Caco-2 (cell line): ENCODE data around the gene AHDC1. TPM values are rescaled to one million over a fixed set of nuclear protein-coding genes. Genes with fewer than 3 reads are reported as not detected.
"Not testable (repeated sequence)": the region's sequence is repeated elsewhere in the genome, so short reads cannot be mapped to it uniquely, and the experiment has no call there.

Experiments used
- BruUV-seq: library from RNA; stranded (reverse); fragments of 400-500 nt; replicated peaks from 2 replicates; lab custom pipeline; 2021; lab: Mats Ljungman, UMichigan
- CTCF ChIA-PET: fragments of 300-600 bp; sonication (Branson Sonifier 250); formaldehyde crosslinking; loops from one replicate; lab custom pipeline; 2022; ENCODE audit warnings: antibody characterized with exemption; lab: Charles Lee
- POLR2A ChIA-PET: fragments of 300-600 bp; sonication (Branson Sonifier 250); formaldehyde crosslinking; loops from one replicate; lab custom pipeline; 2022; ENCODE audit warnings: antibody characterized with exemption; lab: Charles Lee
- DNase-seq, 2 experiments: peaks; one replicate each; pipeline versions ENCODE4 v3.0.0 to v3.0.0-alpha.2; 2020 to 2022
- H3K27me3 ChIP-seq: replicated peaks from 2 replicates; pipeline ENCODE4 v1.6.0; 2011; ENCODE audit warnings: low read length; ENCODE audit not compliant: control insufficient read depth, insufficient read depth
- H3K36me3 ChIP-seq: 2 replicates; pipeline ENCODE4 v1.5.1; 2011; ENCODE audit warnings: low read length; ENCODE audit not compliant: control insufficient read depth, insufficient read depth
- H3K4me1 ChIP-seq: fragments of 250-450 bp; sonication (Bioruptor Pico); 2 replicates; pipeline ENCODE4 v1.5.1; 2020; ENCODE audit warnings: mild to moderate bottlenecking
- H3K4me3 ChIP-seq: 2 replicates; pipeline ENCODE4 v1.5.1; 2011; ENCODE audit warnings: low read depth, mild to moderate bottlenecking, control low read depth, low read length
- H3K9me3 ChIP-seq: fragments of 250-450 bp; sonication (Bioruptor Pico); 2 replicates; pipeline ENCODE4 v1.5.1; 2020; ENCODE audit warnings: mild to moderate bottlenecking, moderate library complexity
- H3K27ac Mint-ChIP-seq: one replicate; pipeline ENCODE4 v1.8.0; 2022; ENCODE audit warnings: mixed read lengths; ENCODE audit not compliant: unreplicated experiment
- H3K27me3 Mint-ChIP-seq: one replicate; pipeline ENCODE4 v1.8.0; 2022; ENCODE audit warnings: mixed read lengths; ENCODE audit not compliant: insufficient read depth, unreplicated experiment
- H3K36me3 Mint-ChIP-seq: one replicate; pipeline ENCODE4 v1.8.0; 2022; ENCODE audit warnings: mild to moderate bottlenecking, mixed read lengths; ENCODE audit not compliant: insufficient read depth, unreplicated experiment
- H3K4me1 Mint-ChIP-seq: one replicate; pipeline ENCODE4 v1.8.0; 2022; ENCODE audit warnings: low read depth, mixed read lengths; ENCODE audit not compliant: unreplicated experiment
- H3K4me3 Mint-ChIP-seq: one replicate; pipeline ENCODE4 v1.8.0; 2022; ENCODE audit warnings: mild to moderate bottlenecking, moderate library complexity, mixed read lengths; ENCODE audit not compliant: unreplicated experiment
- H3K9me3 Mint-ChIP-seq: one replicate; pipeline ENCODE4 v1.8.0; 2022; ENCODE audit warnings: mixed read lengths; ENCODE audit not compliant: unreplicated experiment
- intact Hi-C: fragments of 100-400 bp; cut with micrococcal nuclease; formaldehyde crosslinking; loops from one replicate; pipeline ENCODE4 v1.10.0; 2022; ENCODE audit not compliant: unreplicated experiment
- total RNA-seq: library from RNA; stranded (reverse); gene quantifications from 2 replicates; pipeline ENCODE4 v1.2.3, GENCODE V29; 2022
- TF ChIP-seq, protein P1 (sequence below), 2 experiments: fragments of 200-600 bp in 1 of 2; IDR thresholded peaks; 1 replicate in 1 of 2; 2 replicates in 1 of 2; pipeline versions ENCODE4 v1.5.1 to v1.8.0; 2011 to 2022; ENCODE audit warnings: antibody characterized with exemption in 1 of 2, control low read depth in 1 of 2, inconsistent platforms in 1 of 2, low read depth in 1 of 2, low read length in 1 of 2, mild to moderate bottlenecking in 1 of 2, moderate library complexity in 1 of 2; ENCODE audit not compliant: insufficient read depth in 1 of 2, severe bottlenecking in 1 of 2, unreplicated experiment in 1 of 2

Gene AHDC1
- total RNA-seq, 1 experiment from 2014 or later, result 17.0 TPM

DNA sequence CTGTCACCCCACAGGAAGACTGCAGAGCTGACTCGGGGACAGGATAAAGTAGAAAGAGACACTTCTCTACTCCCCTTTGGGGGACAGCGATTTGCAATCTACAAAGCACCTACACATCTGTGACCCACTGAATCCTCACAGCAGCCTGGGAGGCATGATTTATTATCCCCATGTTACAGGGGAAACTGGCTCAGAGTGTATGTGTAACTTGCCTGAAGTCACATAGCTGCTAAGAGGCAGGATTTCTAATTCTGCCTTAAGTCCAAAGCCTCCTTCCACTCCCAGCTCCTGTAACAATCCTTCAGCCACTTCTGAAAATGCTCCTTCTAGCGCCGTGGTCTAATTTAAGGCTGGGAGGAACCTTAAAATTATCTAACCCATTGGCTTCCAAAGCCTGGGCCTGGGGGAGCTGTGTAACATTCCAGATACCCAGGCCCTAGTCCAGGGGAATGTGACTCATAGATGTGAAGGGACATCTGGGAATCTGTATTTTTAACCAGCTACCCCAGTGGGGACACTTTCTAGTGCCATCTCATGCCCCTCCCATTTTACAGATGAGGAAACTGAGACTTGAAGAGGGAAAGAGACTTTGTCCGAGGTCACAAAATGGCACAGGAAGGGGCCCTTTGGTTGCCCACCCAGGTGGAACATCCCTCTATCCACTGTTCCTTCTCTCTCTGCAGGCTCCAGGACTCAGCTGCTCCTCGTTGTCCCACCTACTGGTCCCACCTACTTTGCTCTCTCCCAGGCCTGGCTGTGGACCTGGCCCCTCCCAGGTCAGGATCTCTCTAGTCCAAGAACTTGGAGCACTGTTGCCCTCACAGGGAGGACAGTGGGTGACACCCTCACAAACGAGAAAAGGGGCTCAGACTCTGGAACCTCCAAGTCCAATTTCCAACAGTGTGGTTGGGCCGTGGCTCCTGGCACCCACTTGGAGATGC is 48.9 kb downstream of the AHDC1 start:
- H3K9me3 ChIP-seq, result no peaks in the 10 kb centered on the region
- ChIA-PET POLR2A (interaction anchor here (0.5 kb wide), 1 partner anchor 48 kb away, joined by 12 read pairs; no protein-coding TSS in a partner anchor), CTCF (interaction anchor here (1.2 to 3.3 kb wide), 4 partner anchors 15 to 52 kb away, joined by 3 to 45 read pairs (median 22); no protein-coding TSS in a partner anchor)
- no peak overlapping the region for H3K4me3 Mint-ChIP-seq
- no peaks in the 10 kb centered on the region for H3K9me3 Mint-ChIP-seq
- H3K4me1 Mint-ChIP-seq, result peaks cover 21% of the 10 kb centered on the region
- DNase-seq, result no peak
- no peak overlapping the region for H3K4me3 ChIP-seq
- no peak overlapping the region for H3K27ac Mint-ChIP-seq
- no peaks in the 10 kb centered on the region for H3K27me3 ChIP-seq
- intact Hi-C loops, result no loop called here
- H3K27me3 Mint-ChIP-seq, result no peaks in the 10 kb centered on the region
- H3K36me3 ChIP-seq, result no peaks in the 10 kb centered on the region; the same call in 1 of the 2 replicates
- TF ChIP-seq, protein P1, sequence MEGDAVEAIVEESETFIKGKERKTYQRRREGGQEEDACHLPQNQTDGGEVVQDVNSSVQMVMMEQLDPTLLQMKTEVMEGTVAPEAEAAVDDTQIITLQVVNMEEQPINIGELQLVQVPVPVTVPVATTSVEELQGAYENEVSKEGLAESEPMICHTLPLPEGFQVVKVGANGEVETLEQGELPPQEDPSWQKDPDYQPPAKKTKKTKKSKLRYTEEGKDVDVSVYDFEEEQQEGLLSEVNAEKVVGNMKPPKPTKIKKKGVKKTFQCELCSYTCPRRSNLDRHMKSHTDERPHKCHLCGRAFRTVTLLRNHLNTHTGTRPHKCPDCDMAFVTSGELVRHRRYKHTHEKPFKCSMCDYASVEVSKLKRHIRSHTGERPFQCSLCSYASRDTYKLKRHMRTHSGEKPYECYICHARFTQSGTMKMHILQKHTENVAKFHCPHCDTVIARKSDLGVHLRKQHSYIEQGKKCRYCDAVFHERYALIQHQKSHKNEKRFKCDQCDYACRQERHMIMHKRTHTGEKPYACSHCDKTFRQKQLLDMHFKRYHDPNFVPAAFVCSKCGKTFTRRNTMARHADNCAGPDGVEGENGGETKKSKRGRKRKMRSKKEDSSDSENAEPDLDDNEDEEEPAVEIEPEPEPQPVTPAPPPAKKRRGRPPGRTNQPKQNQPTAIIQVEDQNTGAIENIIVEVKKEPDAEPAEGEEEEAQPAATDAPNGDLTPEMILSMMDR (IDR thresholded peaks at IDR 0.05; ENCODE audit: insufficient read depth in 1 of 2, low read depth in 1 of 2, low read length in 1 of 2, severe bottlenecking in 1 of 2, unreplicated experiment in 1 of 2), result no peak
- H3K36me3 Mint-ChIP-seq, result no peaks in the 10 kb centered on the region
- BruUV-seq, result no TSS peak
- H3K4me1 ChIP-seq, result peaks cover 16% of the 10 kb centered on the region

DNA sequence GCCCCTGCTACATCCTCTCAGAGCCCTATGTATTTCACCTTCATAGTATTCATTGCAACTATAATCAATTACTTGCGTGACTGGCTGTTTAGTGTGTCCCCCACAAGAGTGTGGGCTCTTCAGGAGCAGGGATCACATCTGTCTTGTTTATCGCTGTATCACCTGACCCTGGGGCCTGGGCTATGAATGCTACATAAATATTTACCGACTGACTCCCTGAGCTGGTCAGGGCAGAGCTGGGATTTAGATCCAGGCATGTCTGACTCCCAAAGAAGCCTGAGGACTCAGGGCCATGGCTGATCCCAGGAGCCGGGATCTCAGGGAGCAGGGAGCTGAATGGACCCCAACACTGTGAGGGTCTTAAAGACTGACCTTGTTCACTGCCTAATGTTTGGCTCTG is 49.7 kb downstream of the AHDC1 start:
- Histone ChIP-seq H3K4me3 (no peak overlapping the region), H3K9me3 (no peaks in the 10 kb centered on the region), H3K36me3 (no peaks in the 10 kb centered on the region; the same call in 1 of the 2 replicates), H3K27me3 (no peaks in the 10 kb centered on the region), H3K4me1 (peaks cover 16% of the 10 kb centered on the region)
- Mint-ChIP-seq H3K36me3 (no peaks in the 10 kb centered on the region), H3K4me1 (peaks cover 21% of the 10 kb centered on the region), H3K27ac (no peak overlapping the region), H3K27me3 (no peaks in the 10 kb centered on the region), H3K9me3 (no peaks in the 10 kb centered on the region), H3K4me3 (no peak overlapping the region)
- DNase-seq, result no peak
- ChIA-PET POLR2A (no interaction called here), CTCF (interaction anchor here (1.2 to 1.3 kb wide), 2 partner anchors 15 to 21 kb away, joined by 3 to 8 read pairs; no protein-coding TSS in a partner anchor)
- intact Hi-C loops, result no loop called here
- BruUV-seq, result no TSS peak
- TF ChIP-seq, protein P1 (IDR thresholded peaks at IDR 0.05; ENCODE audit: insufficient read depth in 1 of 2, low read depth in 1 of 2, low read length in 1 of 2, severe bottlenecking in 1 of 2, unreplicated experiment in 1 of 2), result no peak

DNA sequence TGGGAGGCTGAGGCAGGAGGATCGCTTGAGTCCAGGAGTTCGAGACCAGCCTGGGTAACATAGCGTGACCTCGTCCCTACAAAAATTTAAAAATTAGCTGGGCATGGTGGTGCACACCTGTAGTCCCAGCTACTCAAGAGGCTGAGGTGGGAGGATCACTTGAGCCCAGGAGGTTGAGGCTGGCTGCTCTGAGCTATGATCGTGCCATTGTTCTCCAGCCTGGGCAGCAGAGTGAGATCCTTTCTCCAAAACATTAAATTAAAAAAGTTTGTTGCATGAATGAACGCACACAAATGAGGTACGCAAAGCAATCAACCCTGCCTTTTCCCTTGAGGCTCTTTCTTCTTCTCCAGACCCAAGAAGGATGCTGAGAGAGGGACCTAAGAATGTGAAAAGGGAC is 50.1 kb downstream of the AHDC1 start:
- H3K27me3 ChIP-seq, H3K4me3 Mint-ChIP-seq, BruUV-seq, H3K27me3 Mint-ChIP-seq, H3K4me3 ChIP-seq, DNase-seq, H3K36me3 Mint-ChIP-seq, H3K27ac Mint-ChIP-seq, H3K9me3 ChIP-seq, H3K36me3 ChIP-seq, POLR2A ChIA-PET, intact Hi-C loops, H3K9me3 Mint-ChIP-seq: not testable (repeated sequence)
- peaks cover 16% of the 10 kb centered on the region for H3K4me1 ChIP-seq
- peaks cover 21% of the 10 kb centered on the region for H3K4me1 Mint-ChIP-seq
- CTCF ChIA-PET, result interaction anchor here (1.3 kb wide), 1 partner anchor 21 kb away, joined by 3 read pairs; no protein-coding TSS in a partner anchor
